Activated naive CD8-positive, alpha-beta T cell treated with anti-CD3 and anti-CD28 coated beads, Interleukin-2, amount 10 ng/mL, durations not matched to agents 7 days and 5 days (primary cell): ENCODE measurements around the gene TNS2. TPM values are rescaled to one million over a fixed set of nuclear protein-coding genes. Genes with fewer than 3 reads are reported as not detected.

Source experiments
- ATAC-seq: fragments of 150-1000 bp; cut with Tn5 transposase; one replicate; pipeline ENCODE4 v1.10.0; 2021; ENCODE audit warnings: low read depth, moderate library complexity
- POLR2A ChIA-PET: fragments of 350-600 bp; sonication (Branson Sonifier 250); formaldehyde crosslinking; loops from one replicate; lab custom pipeline; 2021; ENCODE audit warnings: antibody characterized with exemption; lab: Charles Lee
- DNase-seq: peaks from one replicate; pipeline ENCODE4 v3.0.0; 2021
- H3K27ac Mint-ChIP-seq: one replicate; pipeline ENCODE4 v1.8.0; 2022; ENCODE audit warnings: mild to moderate bottlenecking, mixed read lengths
- H3K27me3 Mint-ChIP-seq: one replicate; pipeline ENCODE4 v1.8.0; 2022; ENCODE audit warnings: mild to moderate bottlenecking, moderate library complexity, mixed read lengths
- H3K36me3 Mint-ChIP-seq: one replicate; pipeline ENCODE4 v1.8.0; 2021; ENCODE audit warnings: mild to moderate bottlenecking, mixed read lengths
- H3K4me1 Mint-ChIP-seq: one replicate; pipeline ENCODE4 v1.8.0; 2021; ENCODE audit warnings: mixed read lengths
- H3K4me3 Mint-ChIP-seq: one replicate; pipeline ENCODE4 v1.8.0; 2022; ENCODE audit warnings: mild to moderate bottlenecking, moderate library complexity, mixed read lengths
- H3K9me3 Mint-ChIP-seq: one replicate; pipeline ENCODE4 v1.8.0; 2021; ENCODE audit warnings: mixed read lengths
- total RNA-seq, 2 experiments: library from RNA; stranded (reverse); gene quantifications; one replicate each; pipeline ENCODE4 v1.2.3, GENCODE V29; 2021

Gene TNS2
- total RNA-seq, 2 experiments from 2014 or later, result 1.9 to 3.0 TPM

DNA sequence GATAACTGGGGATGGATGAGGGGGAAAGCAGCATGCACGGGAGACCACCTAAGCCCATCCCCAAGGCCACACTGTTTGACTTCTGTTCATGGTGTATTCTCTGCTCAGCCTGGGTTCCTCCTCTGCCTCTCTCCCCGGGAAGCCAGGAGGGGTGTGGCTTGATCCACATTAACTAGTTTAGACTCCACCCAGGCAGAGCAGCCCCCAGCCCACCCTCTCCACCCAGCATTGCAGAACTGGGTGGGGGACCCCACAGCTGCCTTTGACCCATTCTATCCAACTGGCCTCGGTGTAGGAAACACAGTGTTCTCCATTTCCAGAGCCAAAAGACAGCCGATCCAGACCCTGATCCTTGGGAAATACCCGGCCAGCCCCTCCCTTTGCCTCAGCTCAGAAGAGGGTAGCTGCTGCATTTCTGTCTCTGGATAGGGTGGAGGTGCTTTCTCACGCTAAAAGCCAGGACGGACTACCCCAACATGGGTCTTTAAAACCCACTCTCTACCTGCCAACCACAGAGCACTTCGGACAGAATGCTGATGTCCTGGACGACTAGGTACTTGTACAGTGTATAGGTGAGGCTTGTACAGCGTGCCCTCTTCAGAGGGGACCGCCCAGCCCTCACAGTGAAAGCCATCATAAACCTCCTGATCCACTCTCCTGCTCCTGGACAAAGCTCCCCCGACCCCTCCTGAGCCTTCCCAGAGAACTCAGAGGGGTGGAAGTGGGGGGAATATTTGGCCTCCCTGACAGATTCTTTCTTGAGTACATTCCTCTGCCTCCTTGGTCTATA, 20.0 kb downstream of the TNS2 start:
- DNase-seq (no peak), ATAC-seq (no peak)
- peaks cover 10% of the 10 kb centered on the region for H3K4me1 Mint-ChIP-seq
- H3K4me3 Mint-ChIP-seq, result no peak overlapping the region
- peaks cover 15% of the 10 kb centered on the region for H3K36me3 Mint-ChIP-seq
- H3K27me3 Mint-ChIP-seq, result no peaks in the 10 kb centered on the region
- POLR2A ChIA-PET, result interaction anchor here (1.3 to 1.9 kb wide), 2 partner anchors 9 to 34 kb away, joined by 5 to 10 read pairs; partner anchors contain the start of genes SOAT2 and SPRYD3
- H3K9me3 Mint-ChIP-seq, result no peaks in the 10 kb centered on the region
- no peak overlapping the region for H3K27ac Mint-ChIP-seq

- H3K27ac Mint-ChIP-seq, result no peak overlapping the region
- ATAC-seq (no peak), DNase-seq (no peak)
- peaks cover 13% of the 10 kb centered on the region for H3K36me3 Mint-ChIP-seq
- peaks cover 8% of the 10 kb centered on the region for H3K4me1 Mint-ChIP-seq
- POLR2A ChIA-PET, result interaction anchor here (0.9 to 1.3 kb wide), 2 partner anchors 28 to 33 kb away, joined by 3 to 5 read pairs; partner anchors contain the start of gene SOAT2
- H3K9me3 Mint-ChIP-seq, result no peaks in the 10 kb centered on the region
- H3K27me3 Mint-ChIP-seq, result no peaks in the 10 kb centered on the region
- H3K4me3 Mint-ChIP-seq, result no peak overlapping the region
Measured at GRCh38 chr12:53070877-53071492, 21.1 kb downstream of the TNS2 start.

GRCh38 chr12:53071591-53072551, 22.0 kb downstream of the TNS2 start:
- ATAC-seq (no peak), DNase-seq (no peak)
- no peak overlapping the region for H3K4me3 Mint-ChIP-seq
- H3K27me3 Mint-ChIP-seq, result no peaks in the 10 kb centered on the region
- peaks cover 8% of the 10 kb centered on the region for H3K36me3 Mint-ChIP-seq
- H3K9me3 Mint-ChIP-seq, result no peaks in the 10 kb centered on the region
- H3K27ac Mint-ChIP-seq, result no peak overlapping the region
- peaks cover 4% of the 10 kb centered on the region for H3K4me1 Mint-ChIP-seq
- POLR2A ChIA-PET, result interaction anchor here (0.9 kb wide), 1 partner anchor 27 kb away, joined by 3 read pairs; no protein-coding TSS in a partner anchor

- no peak for DNase-seq
- Mint-ChIP-seq H3K36me3 (peaks cover 10% of the 10 kb centered on the region), H3K27me3 (no peaks in the 10 kb centered on the region), H3K4me3 (no peak overlapping the region), H3K9me3 (no peaks in the 10 kb centered on the region), H3K27ac (no peak overlapping the region), H3K4me1 (peaks cover 12% of the 10 kb centered on the region)
- ATAC-seq, result no peak
- POLR2A ChIA-PET, result no interaction called here
Measured at GRCh38 chr12:53073881-53074280, 24.0 kb downstream of the TNS2 start.

- Mint-ChIP-seq H3K4me1 (peaks cover 12% of the 10 kb centered on the region), H3K27ac (peak overlapping the region; percentile 23)
Measured at GRCh38 chr12:53074283-53074998, 24.6 kb downstream of the TNS2 start.

DNA sequence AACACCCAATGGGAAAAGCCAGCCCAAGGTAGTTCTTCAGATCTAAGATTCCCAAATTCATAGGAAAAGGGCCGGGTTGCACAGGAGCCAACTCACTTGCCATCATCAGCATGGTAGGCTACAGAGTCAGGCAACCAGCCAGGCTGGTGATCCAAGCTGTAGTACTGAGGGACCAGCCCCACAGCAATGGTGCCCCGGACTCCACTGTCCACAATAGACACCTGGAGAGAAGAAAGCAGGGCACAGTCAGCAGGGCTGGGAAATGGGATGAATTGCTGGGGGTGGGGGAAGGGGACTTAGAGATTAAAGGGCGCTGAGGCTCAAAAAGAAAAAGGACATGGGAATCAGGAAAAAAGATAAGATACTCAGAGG, 25.1 kb downstream of the TNS2 start:
- DNase-seq (no peak), ATAC-seq (no peak)
- Mint-ChIP-seq H3K27me3 (no peaks in the 10 kb centered on the region), H3K4me3 (no peak overlapping the region), H3K27ac (no peak overlapping the region), H3K9me3 (no peaks in the 10 kb centered on the region), H3K4me1 (peaks cover 15% of the 10 kb centered on the region), H3K36me3 (peaks cover 10% of the 10 kb centered on the region)
- POLR2A ChIA-PET, result interaction anchor here (0.8 kb wide), 1 partner anchor 9 kb away, joined by 3 read pairs; no protein-coding TSS in a partner anchor

More at GRCh38 chr12:53074283-53074998, 24.6 kb downstream of the TNS2 start:
- H3K4me3 Mint-ChIP-seq, result no peak overlapping the region
- POLR2A ChIA-PET, result no interaction called here
- no peaks in the 10 kb centered on the region for H3K9me3 Mint-ChIP-seq
- no peaks in the 10 kb centered on the region for H3K27me3 Mint-ChIP-seq
- no peak for DNase-seq
- no peak for ATAC-seq
- H3K36me3 Mint-ChIP-seq, result peaks cover 10% of the 10 kb centered on the region

GRCh38 chr12:53076461-53076860, 26.6 kb downstream of the TNS2 start:
- DNase-seq, result no peak
- Mint-ChIP-seq H3K27ac (no peak overlapping the region), H3K36me3 (peaks cover 12% of the 10 kb centered on the region), H3K27me3 (no peaks in the 10 kb centered on the region), H3K4me3 (no peak overlapping the region), H3K4me1 (peaks cover 19% of the 10 kb centered on the region), H3K9me3 (no peaks in the 10 kb centered on the region)
- ATAC-seq, result no peak
- POLR2A ChIA-PET, result interaction anchor here (1.0 to 1.2 kb wide), 2 partner anchors 10 to 23 kb away, joined by 3 to 5 read pairs; no protein-coding TSS in a partner anchor

DNA sequence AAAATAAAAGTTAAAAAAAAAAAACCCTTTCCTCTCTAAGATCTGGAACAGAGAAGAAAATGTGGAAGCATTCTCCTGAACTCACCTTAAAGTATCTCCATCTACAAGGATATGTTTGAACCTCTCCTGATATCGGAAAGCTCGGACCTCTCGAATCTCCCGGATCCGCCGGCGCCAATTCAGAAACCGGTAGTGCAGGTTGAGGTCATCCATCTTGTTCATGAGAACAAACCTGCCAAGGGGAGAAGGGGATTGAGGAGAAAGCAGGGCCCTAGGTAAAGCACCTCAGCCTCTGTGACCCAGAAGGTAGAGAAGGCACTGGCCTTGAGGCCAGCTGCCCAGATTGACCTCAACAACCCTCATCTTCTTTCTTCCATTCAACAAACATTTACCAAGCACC, 27.2 kb downstream of the TNS2 start:
- POLR2A ChIA-PET, result interaction anchor here (1.0 kb wide), 1 partner anchor 11 kb away, joined by 3 read pairs; no protein-coding TSS in a partner anchor
- H3K9me3 Mint-ChIP-seq, result no peaks in the 10 kb centered on the region
- H3K27ac Mint-ChIP-seq, result no peak overlapping the region
- no peak overlapping the region for H3K4me3 Mint-ChIP-seq
- peaks cover 10% of the 10 kb centered on the region for H3K36me3 Mint-ChIP-seq
- DNase-seq, result no peak
- H3K4me1 Mint-ChIP-seq, result peaks cover 18% of the 10 kb centered on the region
- no peaks in the 10 kb centered on the region for H3K27me3 Mint-ChIP-seq
- ATAC-seq, result no peak

- H3K27ac Mint-ChIP-seq, result peak overlapping the region; percentile 93
- ATAC-seq, result peak; percentile 27
- peaks cover 18% of the 10 kb centered on the region for H3K4me1 Mint-ChIP-seq
- no peak for DNase-seq
- POLR2A ChIA-PET, result interaction anchor here (0.7 to 2.6 kb wide), 15 partner anchors 9 to 301 kb away, joined by 3 to 32 read pairs (median 5); partner anchors contain the start of genes CSAD, EIF4B, IGFBP6 and SOAT2
- peaks cover 6% of the 10 kb centered on the region for H3K36me3 Mint-ChIP-seq
- H3K27me3 Mint-ChIP-seq, result no peaks in the 10 kb centered on the region
- H3K4me3 Mint-ChIP-seq, result peak overlapping the region; percentile 93
- no peaks in the 10 kb centered on the region for H3K9me3 Mint-ChIP-seq
Measured at GRCh38 chr12:53078425-53079225, 28.8 kb downstream of the TNS2 start.

DNA sequence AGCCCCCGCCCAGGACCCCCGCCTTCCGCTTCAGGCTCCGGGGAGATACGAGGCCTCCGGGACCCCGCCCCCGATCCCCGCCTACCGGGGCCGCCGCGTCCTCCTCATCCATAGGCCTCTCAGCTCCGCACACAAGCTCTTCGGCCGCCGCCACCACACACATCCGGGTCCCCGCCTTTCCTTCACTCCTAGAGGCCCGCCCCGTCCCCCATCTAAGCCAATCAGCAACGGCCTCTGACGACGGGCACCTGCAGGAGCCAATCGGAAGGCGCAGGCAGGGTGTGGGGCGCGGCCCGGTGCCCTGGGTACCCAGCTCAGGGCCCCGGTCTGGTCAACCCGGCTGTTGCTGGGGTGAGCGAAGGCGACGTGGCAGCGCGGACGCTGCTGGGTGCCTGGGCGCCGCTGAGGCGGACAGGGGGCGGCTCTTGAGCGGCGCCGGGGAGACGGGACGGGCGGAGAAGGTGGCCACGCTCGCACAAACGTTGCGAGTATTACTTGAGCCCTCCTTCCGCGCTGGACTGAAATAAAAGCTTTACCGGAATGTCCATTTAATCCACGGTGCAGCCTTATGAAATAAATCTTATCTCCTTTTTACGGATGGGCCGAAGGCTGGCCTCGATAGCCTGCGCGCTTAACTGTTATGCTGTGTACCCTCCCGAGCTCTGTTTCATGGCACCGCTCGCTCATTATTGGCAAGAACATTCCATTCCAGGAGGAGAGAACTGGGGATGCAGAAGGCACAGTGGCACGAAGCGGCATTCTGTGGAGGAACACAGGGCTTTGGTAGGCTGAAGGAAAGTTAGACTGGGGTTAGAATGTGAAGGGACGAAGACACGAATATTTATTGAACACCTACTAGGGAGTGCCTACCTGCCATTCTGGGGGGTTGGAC, 29.6 kb downstream of the TNS2 start, which contains the start of gene SPRYD3:
Gene SPRYD3, minus strand, starts transcription at position 165 of the 892 bp plus-strand sequence. Its CDS starts 57 bp downstream, at position 108.
- peak; percentile 99 for DNase-seq
- Mint-ChIP-seq H3K4me3 (peak within 1 kb of the TSS; percentile 93), H3K36me3 (peaks cover 6% of the 10 kb centered on the region), H3K27me3 (no peaks in the 10 kb centered on the region), H3K27ac (peak within 1 kb of the TSS; percentile 93), H3K9me3 (no peaks in the 10 kb centered on the region), H3K4me1 (peaks cover 15% of the 10 kb centered on the region)
- POLR2A ChIA-PET, result interaction anchor here (0.5 to 2.6 kb wide), 19 partner anchors 10 to 1881 kb away, joined by 3 to 32 read pairs (median 5); partner anchors contain the start of genes CSAD, EIF4B, IGFBP6 and SOAT2
- ATAC-seq, result peak; percentile 98
